Lung (tissue), 12 donors: ENCODE measurements around the gene FHAD1. TPM values are rescaled to one million over a fixed set of nuclear protein-coding genes. Genes with fewer than 3 reads are reported as not detected.

ENCODE experiments used
- ATAC-seq: fragments of 200-7000 bp; cut with Tn5 transposase; one replicate; pipeline ENCODE4 v1.9.1; 2020; ENCODE audit warnings: moderate number of reproducible peaks; ENCODE audit not compliant: insufficient read depth, low FRiP score
- DNase-seq, 3 donors: peaks; one replicate each; pipeline ENCODE4 v3.0.0-alpha.2; 2013 to 2017
- H3K27ac ChIP-seq, 2 donors: one replicate each; pipeline ENCODE4 v1.5.1; 2013; ENCODE audit warnings: mild to moderate bottlenecking in 2 of 2, moderate library complexity in 2 of 2, control low read depth in 1 of 2, inconsistent platforms in 1 of 2, low read depth in 1 of 2, low read length in 1 of 2
- H3K27me3 ChIP-seq, 3 donors: one replicate each; pipeline ENCODE4 v1.5.1; 2013; ENCODE audit warnings: low read length in 2 of 3; ENCODE audit not compliant: control insufficient read depth in 3 of 3, insufficient read depth in 3 of 3
- H3K36me3 ChIP-seq, 4 donors: one replicate each; pipeline ENCODE4 v1.5.1; 2013; ENCODE audit warnings: low read length in 4 of 4, mild to moderate bottlenecking in 1 of 4, moderate library complexity in 1 of 4; ENCODE audit not compliant: control insufficient read depth in 4 of 4, insufficient read depth in 4 of 4
- H3K4me1 ChIP-seq, 5 donors: one replicate each; pipeline ENCODE4 v1.5.1; 2013; ENCODE audit warnings: low read length in 5 of 5, mild to moderate bottlenecking in 2 of 5, moderate library complexity in 1 of 5; ENCODE audit not compliant: control insufficient read depth in 5 of 5, insufficient read depth in 5 of 5
- H3K4me3 ChIP-seq: one replicate; pipeline ENCODE4 v1.5.1; 2013; ENCODE audit warnings: mild to moderate bottlenecking, control low read depth, moderate library complexity
- H3K9ac ChIP-seq, 2 donors: one replicate each; pipeline ENCODE4 v1.5.1; 2013; ENCODE audit warnings: low read length in 2 of 2, control low read depth in 1 of 2; ENCODE audit not compliant: insufficient read depth in 1 of 2
- H3K9me3 ChIP-seq, 4 donors: one replicate each; pipeline ENCODE4 v1.5.1; 2013; ENCODE audit warnings: low read length in 3 of 4, mild to moderate bottlenecking in 1 of 4, moderate library complexity in 1 of 4; ENCODE audit not compliant: control insufficient read depth in 4 of 4, insufficient read depth in 3 of 4
- CTCF ChIP-seq: IDR thresholded peaks from 2 replicates; pipeline ENCODE4 v1.5.1; 2012; ENCODE audit warnings: mild to moderate bottlenecking; ENCODE audit errors: control extremely low read depth, extremely low read depth
- WGBS, 2 donors: extraction: QIAGEN DNeasy Blood & Tissue Kit; methylation state at CpG; one replicate each; pipeline ENCODE4 v1.1.7; 2013; 5-methylcytosine and 5-hydroxymethylcytosine counted together
- polyA plus RNA-seq, 2 donors: library from polyadenylated mRNA; stranded (reverse); fragments of 200-250 nt; gene quantifications; one replicate each; pipeline ENCODE4 v1.2.1, GENCODE V29; 2013
- total RNA-seq, 2 donors: library from RNA; depleted of rRNA in 1 of 2; stranded (reverse); fragments of >200 nt in 1 of 2; gene quantifications; one replicate each; pipeline ENCODE4 v1.2.1, GENCODE V29; 2014 to 2021
- donor health status: control.
- donor health status: control.
- donor health status: Bipolar disorder and iron deficiency.
- donor health status: healthy.
- donor health status: DM: yes; HTN: yes; CAD: no.

FHAD1 gene
- total and polyA plus RNA-seq, 4 donors = 4.4 to 25.9 (median 9.2) TPM

DNA sequence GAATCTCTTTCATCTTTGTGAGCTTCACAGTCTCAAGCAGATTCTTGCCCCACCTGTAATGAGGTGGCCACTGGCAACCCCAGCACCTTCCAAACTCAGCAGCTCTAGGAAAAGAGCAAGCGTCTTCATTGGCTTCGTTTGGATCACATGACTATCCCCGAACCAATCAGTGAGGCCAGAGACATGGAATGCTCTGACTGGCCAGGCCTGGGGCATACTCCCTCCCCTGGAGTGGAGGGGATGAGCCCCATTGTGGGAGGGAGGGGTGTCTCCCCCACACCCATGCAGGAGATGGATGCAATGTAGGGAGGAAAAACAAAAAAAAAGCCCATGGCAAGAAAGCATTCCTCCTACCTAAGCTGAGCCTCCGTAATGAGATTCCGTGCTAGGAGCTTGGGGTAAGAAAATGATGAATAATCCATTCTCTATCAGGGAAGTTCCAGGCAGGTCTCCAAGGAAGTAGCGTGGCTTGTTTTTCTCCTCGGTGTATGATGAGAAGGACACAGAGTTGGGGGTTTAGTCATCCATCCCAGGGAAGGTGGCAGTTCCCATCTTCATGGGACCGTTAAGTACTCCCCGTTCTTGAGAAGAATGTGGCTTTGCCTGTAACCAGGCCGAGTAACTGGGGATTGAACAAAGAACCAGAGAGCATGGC, 32.7 kb downstream of the FHAD1 start:
- no peaks in the 10 kb centered on the region for H3K9me3 ChIP-seq
- peaks cover 0 to 3% (median 1%) of the 10 kb centered on the region in 5 donors for H3K4me1 ChIP-seq
- ATAC-seq (no peak), DNase-seq (no peak)
- H3K36me3 ChIP-seq = no peaks in the 10 kb centered on the region
- no peak for TF ChIP-seq CTCF
- WGBS, 2 donors = 84 to 91% methylated on average over 10 of the region's 10 CpGs
- H3K27ac ChIP-seq = no peak overlapping the region
- H3K9ac ChIP-seq = no peak overlapping the region
- no peaks in the 10 kb centered on the region for H3K27me3 ChIP-seq
- no peak overlapping the region for H3K4me3 ChIP-seq

GRCh38 chr1:15280416-15280815, 33.4 kb downstream of the FHAD1 start:
- no peaks in the 10 kb centered on the region for H3K9me3 ChIP-seq
- no peak for DNase-seq
- H3K27me3 ChIP-seq = no peaks in the 10 kb centered on the region
- 85 to 88% methylated on average over 10 of the region's 10 CpGs for WGBS, 2 donors
- peaks cover 0 to 6% (median 2%) of the 10 kb centered on the region in 5 donors for H3K4me1 ChIP-seq
- ATAC-seq = no peak
- H3K4me3 ChIP-seq = no peak overlapping the region
- H3K27ac ChIP-seq = no peak overlapping the region
- H3K36me3 ChIP-seq = no peaks in the 10 kb centered on the region
- no peak for TF ChIP-seq CTCF
- no peak overlapping the region for H3K9ac ChIP-seq

- no peak overlapping the region for H3K9ac ChIP-seq
- H3K4me1 ChIP-seq = peaks cover 0 to 6% (median 2%) of the 10 kb centered on the region in 5 donors
- no peaks in the 10 kb centered on the region for H3K9me3 ChIP-seq
- DNase-seq = no peak
- ATAC-seq = no peak
- H3K36me3 ChIP-seq = no peaks in the 10 kb centered on the region
- 83 to 89% methylated on average over 2 of the region's 2 CpGs for WGBS, 2 donors
- no peaks in the 10 kb centered on the region for H3K27me3 ChIP-seq
- TF ChIP-seq CTCF = no peak
- no peak overlapping the region for H3K27ac ChIP-seq
- H3K4me3 ChIP-seq = no peak overlapping the region
Observed at GRCh38 chr1:15282038-15282437, 35.0 kb downstream of the FHAD1 start.
